Smooth muscle cell (in vitro differentiated cells): Measurements from ENCODE around the gene NBPF15. TPM values are rescaled to one million over a fixed set of nuclear protein-coding genes. Genes with fewer than 3 reads are reported as not detected.
"Not testable (repeated sequence)": the region's sequence is repeated elsewhere in the genome, so short reads cannot be mapped to it uniquely, and the experiment has no call there.

Source experiments
- DNase-seq: peaks from one replicate; lab custom pipeline; 2025; ENCODE audit not compliant: unreplicated experiment; lab: John Stamatoyannopoulos, UW
- H2AFZ ChIP-seq: fragments of 200-600 bp; sonication (generic); 2 replicates; pipeline ENCODE4 v1.6.0; 2016; ENCODE audit warnings: antibody characterized with exemption, low read depth, mild to moderate bottlenecking
- H3F3A ChIP-seq: fragments of 200-600 bp; sonication (generic); 2 replicates; pipeline ENCODE4 v1.6.0; 2017; ENCODE audit warnings: antibody characterized with exemption, low read depth
- H3K27ac ChIP-seq: fragments of 200-600 bp; sonication (generic); 2 replicates; pipeline ENCODE4 v1.5.1; 2016; ENCODE audit warnings: low read depth, mild to moderate bottlenecking
- H3K27me3 ChIP-seq: fragments of 200-600 bp; sonication (generic); 2 replicates; pipeline ENCODE4 v1.6.1; 2016; ENCODE audit warnings: low read depth, mild to moderate bottlenecking
- H3K36me3 ChIP-seq: fragments of 200-600 bp; sonication (generic); 2 replicates; pipeline ENCODE4 v1.5.1; 2016; ENCODE audit warnings: low read depth
- H3K4me1 ChIP-seq: fragments of 200-600 bp; sonication (generic); 2 replicates; pipeline ENCODE4 v1.5.1; 2016; ENCODE audit warnings: low read depth
- H3K4me2 ChIP-seq: fragments of 200-600 bp; sonication (generic); 2 replicates; pipeline ENCODE4 v1.6.0; 2016; ENCODE audit warnings: mild to moderate bottlenecking
- H3K4me3 ChIP-seq: fragments of 200-600 bp; sonication (generic); 2 replicates; pipeline ENCODE4 v1.5.1; 2016; ENCODE audit warnings: mild to moderate bottlenecking
- H3K79me2 ChIP-seq: fragments of 200-600 bp; sonication (generic); 2 replicates; pipeline ENCODE4 v1.6.0; 2016; ENCODE audit warnings: low read depth, mild to moderate bottlenecking
- H3K9ac ChIP-seq: fragments of 200-600 bp; sonication (generic); 2 replicates; pipeline ENCODE4 v1.6.0; 2016; ENCODE audit warnings: low read depth
- H3K9me3 ChIP-seq: fragments of 200-600 bp; sonication (generic); replicated peaks from 2 replicates; pipeline ENCODE4 v1.5.1; 2016; ENCODE audit warnings: low read depth
- H4K20me1 ChIP-seq: fragments of 200-600 bp; sonication (generic); 2 replicates; pipeline ENCODE4 v1.6.0; 2016; ENCODE audit warnings: low read depth
- WGBS: methylation state at CpG from one replicate; pipeline ENCODE4 v1.1.7; 2016; ENCODE audit warnings: low lambda C conversion rate; 5-methylcytosine and 5-hydroxymethylcytosine counted together
- polyA plus RNA-seq: library from polyadenylated mRNA; unstranded; fragments of >200 nt; fragmentation: Nextera tagmentation; extraction: Ambion mirVana; gene quantifications from 2 replicates; pipeline ENCODE4 v1.2.1, GENCODE V29; 2016
- total RNA-seq: library from RNA; depleted of rRNA; stranded (reverse); fragments of >200 nt; gene quantifications from 2 replicates; pipeline ENCODE4 v1.2.3, GENCODE V29; 2014

Gene NBPF15, protein sequence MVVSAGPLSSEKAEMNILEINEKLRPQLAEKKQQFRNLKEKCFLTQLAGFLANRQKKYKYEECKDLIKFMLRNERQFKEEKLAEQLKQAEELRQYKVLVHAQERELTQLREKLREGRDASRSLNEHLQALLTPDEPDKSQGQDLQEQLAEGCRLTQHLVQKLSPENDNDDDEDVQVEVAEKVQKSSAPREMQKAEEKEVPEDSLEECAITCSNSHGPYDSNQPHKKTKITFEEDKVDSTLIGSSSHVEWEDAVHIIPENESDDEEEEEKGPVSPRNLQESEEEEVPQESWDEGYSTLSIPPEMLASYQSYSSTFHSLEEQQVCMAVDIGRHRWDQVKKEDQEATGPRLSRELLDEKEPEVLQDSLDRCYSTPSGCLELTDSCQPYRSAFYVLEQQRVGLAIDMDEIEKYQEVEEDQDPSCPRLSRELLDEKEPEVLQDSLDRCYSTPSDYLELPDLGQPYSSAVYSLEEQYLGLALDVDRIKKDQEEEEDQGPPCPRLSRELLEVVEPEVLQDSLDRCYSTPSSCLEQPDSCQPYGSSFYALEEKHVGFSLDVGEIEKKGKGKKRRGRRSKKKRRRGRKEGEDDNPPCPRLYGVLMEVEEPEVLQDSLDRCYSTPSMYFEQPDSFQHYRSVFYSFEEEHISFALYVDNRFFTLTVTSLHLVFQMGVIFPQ
- 18.5 and 23.2 TPM in 2 replicates for total RNA-seq
- 22.4 and 23.7 TPM in 2 replicates for polyA plus RNA-seq

- H3K4me1 ChIP-seq, H2AFZ ChIP-seq, H3K27ac ChIP-seq, H3K79me2 ChIP-seq, H3K36me3 ChIP-seq, H3K9ac ChIP-seq, H3K9me3 ChIP-seq, H3K27me3 ChIP-seq, H4K20me1 ChIP-seq, H3F3A ChIP-seq: not testable (repeated sequence)
- WGBS: 1% methylated on average over 39 of the region's 71 CpGs
- DNase-seq: peak; percentile 19
- Histone ChIP-seq H3K4me2 (peak within 1 kb of the TSS; percentile 84), H3K4me3 (peak within 1 kb of the TSS; percentile 74)
Observed at GRCh38 chr1:144461136-144461759, at the start of gene NBPF15. NBPF15 (minus strand) TSS chr1:144461669; CDS start chr1:144440003, 21,666 bp downstream.

DNA sequence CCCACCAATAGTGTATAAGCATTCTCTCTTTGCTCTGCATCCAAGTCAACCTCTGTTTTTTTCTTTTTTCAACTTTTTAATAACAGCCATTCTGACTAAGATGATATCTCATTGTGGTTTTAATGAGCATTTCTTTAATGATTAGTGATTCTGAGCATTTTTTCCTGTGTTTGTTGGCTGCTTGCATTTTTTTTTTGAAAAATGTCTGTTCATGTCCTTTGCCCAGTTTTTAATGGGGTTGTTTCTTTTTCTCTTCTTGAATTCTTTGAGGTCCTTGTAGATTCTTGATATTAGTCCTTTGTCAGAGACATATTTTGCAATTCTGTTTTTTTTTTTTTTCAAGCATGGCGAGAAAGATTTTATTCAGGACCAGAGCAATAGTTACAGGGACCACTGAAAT lies 35.0 kb upstream of the NBPF15 start:
- H3K4me2 ChIP-seq, H3K36me3 ChIP-seq, H3K9me3 ChIP-seq, H3K79me2 ChIP-seq, H2AFZ ChIP-seq, H4K20me1 ChIP-seq, H3K9ac ChIP-seq, H3F3A ChIP-seq, H3K4me1 ChIP-seq, H3K27me3 ChIP-seq, DNase-seq, H3K4me3 ChIP-seq, H3K27ac ChIP-seq: not testable (repeated sequence)
- WGBS: 100% methylated on average over 1 of the region's 1 CpG

- H3K27me3 ChIP-seq, DNase-seq, H3K79me2 ChIP-seq, H3K4me1 ChIP-seq, H3K9ac ChIP-seq, H3K4me2 ChIP-seq, H2AFZ ChIP-seq, H3K27ac ChIP-seq, H3K36me3 ChIP-seq, H3K4me3 ChIP-seq, H4K20me1 ChIP-seq, H3K9me3 ChIP-seq, H3F3A ChIP-seq: not testable (repeated sequence)
- 68% methylated on average over 4 of the region's 4 CpGs for WGBS
Observed at GRCh38 chr1:144494130-144494529, 32.7 kb upstream of the NBPF15 start.

DNA sequence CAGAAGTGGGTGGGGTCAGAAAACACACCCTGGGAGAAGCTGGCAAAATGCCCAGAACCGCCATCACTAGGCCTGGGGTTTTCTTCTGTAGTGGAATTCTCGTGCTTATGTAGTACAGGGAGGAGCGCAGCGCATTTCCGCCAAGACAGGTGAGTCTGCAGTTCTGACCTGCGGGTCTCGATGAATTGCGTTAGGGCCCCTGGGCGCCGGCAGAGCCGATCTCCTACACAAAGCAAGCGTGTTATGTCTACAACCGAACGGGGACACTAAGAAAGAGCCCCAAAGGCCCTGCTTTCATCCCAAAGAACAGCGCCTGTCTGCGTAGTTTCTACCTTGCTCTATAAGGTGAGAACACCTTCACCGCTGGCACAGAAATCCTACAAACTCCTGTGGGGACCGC lies 28.9 kb upstream of the NBPF15 start:
- not testable (repeated sequence) for H3K79me2 ChIP-seq, H3K9ac ChIP-seq, H2AFZ ChIP-seq, H3K4me1 ChIP-seq, H3K27ac ChIP-seq, H4K20me1 ChIP-seq, H3K9me3 ChIP-seq, H3K27me3 ChIP-seq, DNase-seq, H3K36me3 ChIP-seq, H3F3A ChIP-seq
- Histone ChIP-seq H3K4me2 (peak overlapping the region; percentile 65), H3K4me3 (peak overlapping the region; percentile 32)
- 10% methylated on average over 14 of the region's 18 CpGs for WGBS

GRCh38 chr1:144487002-144487401 lies 25.5 kb upstream of the NBPF15 start:
- H3F3A ChIP-seq, H3K4me3 ChIP-seq, H3K36me3 ChIP-seq, H3K79me2 ChIP-seq, H3K4me1 ChIP-seq, H4K20me1 ChIP-seq, H3K27me3 ChIP-seq, H2AFZ ChIP-seq, H3K9me3 ChIP-seq, DNase-seq, H3K4me2 ChIP-seq, H3K9ac ChIP-seq, H3K27ac ChIP-seq: not testable (repeated sequence)
- whole genome bisulfite sequencing: 42% methylated on average over 2 of the region's 2 CpGs

- not testable (repeated sequence) for H3F3A ChIP-seq, DNase-seq, H3K27ac ChIP-seq, H3K9ac ChIP-seq, H3K4me2 ChIP-seq, H3K4me3 ChIP-seq, H3K36me3 ChIP-seq, H3K4me1 ChIP-seq, H4K20me1 ChIP-seq, H2AFZ ChIP-seq, H3K9me3 ChIP-seq, H3K27me3 ChIP-seq, H3K79me2 ChIP-seq
- 5% methylated on average over 5 of the region's 15 CpGs for WGBS
Observed at GRCh38 chr1:144485048-144485993, 23.9 kb upstream of the NBPF15 start.

- not testable (repeated sequence) for H4K20me1 ChIP-seq, H2AFZ ChIP-seq, H3K4me3 ChIP-seq, H3K27ac ChIP-seq, H3K9ac ChIP-seq, DNase-seq, H3K79me2 ChIP-seq, H3K9me3 ChIP-seq, H3K4me1 ChIP-seq, H3F3A ChIP-seq, H3K4me2 ChIP-seq, H3K36me3 ChIP-seq, H3K27me3 ChIP-seq
- no CpG with 5 or more reads among the region's 2 CpGs for WGBS
Observed at GRCh38 chr1:144473897-144474296, 12.4 kb upstream of the NBPF15 start.
